Endothelial cell of umbilical vein (primary cell): ENCODE measurements around the gene FIS1. TPM values are rescaled to one million over a fixed set of nuclear protein-coding genes. Genes with fewer than 3 reads are reported as not detected.

Experiments
- BruUV-seq: library from RNA; stranded (reverse); fragments of 400-500 nt; replicated peaks from 2 replicates; lab custom pipeline; 2021; lab: Mats Ljungman, UMichigan
- CTCF ChIA-PET: fragments of 300-600, 350-600 bp; sonication (Branson Sonifier 250); formaldehyde crosslinking; loops from one replicate; lab custom pipeline; 2021; ENCODE audit warnings: antibody characterized with exemption, inconsistent platforms; lab: Charles Lee
- POLR2A ChIA-PET: fragments of 300-600, 350-600 bp; sonication (Branson Sonifier 250); formaldehyde crosslinking; loops from one replicate; lab custom pipeline; 2021; ENCODE audit warnings: antibody characterized with exemption, inconsistent platforms; lab: Charles Lee
- DNase-seq: peaks from one replicate; pipeline ENCODE4 v3.0.0-alpha.2; 2011; ENCODE audit warnings: low read depth, low spot score
- FAIRE-seq: peaks from 2 replicates; lab custom pipeline; 2011; peaks lifted over from hg19 to GRCh38; lab: Jason Lieb, UNC
- H2AFZ ChIP-seq: 2 replicates; pipeline ENCODE4 v1.6.0; 2012; ENCODE audit warnings: low read depth, low read length, control low read depth, inconsistent platforms
- H3K27ac ChIP-seq: 2 replicates; pipeline ENCODE4 v1.5.1; 2011; ENCODE audit warnings: low read depth, mild to moderate bottlenecking, control low read depth, low read length, moderate library complexity; ENCODE audit not compliant: insufficient read depth
- H3K27me3 ChIP-seq, 2 experiments: 2 replicates each; pipeline versions ENCODE4 v1.6.0 to v1.6.1; 2011; ENCODE audit warnings: low read length in 2 of 2, mixed read lengths in 1 of 2; ENCODE audit not compliant: control insufficient read depth in 2 of 2, insufficient read depth in 2 of 2
- H3K36me3 ChIP-seq, 2 experiments: 2 replicates in 1 of 2; 3 replicates in 1 of 2; pipeline ENCODE4 v1.5.1; 2011; ENCODE audit warnings: low read length in 2 of 2, mild to moderate bottlenecking in 1 of 2, moderate library complexity in 1 of 2; ENCODE audit not compliant: control insufficient read depth in 2 of 2, insufficient read depth in 2 of 2; ENCODE audit errors: extremely low read depth in 1 of 2
- H3K4me1 ChIP-seq: 3 replicates; pipeline ENCODE4 v1.5.1; 2011; ENCODE audit warnings: mild to moderate bottlenecking, low read length; ENCODE audit not compliant: control insufficient read depth, insufficient read depth; ENCODE audit errors: extremely low read depth
- H3K4me2 ChIP-seq: 2 replicates; pipeline ENCODE4 v1.6.1; 2011; ENCODE audit warnings: low read length, control low read depth, mixed read lengths; ENCODE audit not compliant: insufficient read depth
- H3K4me3 ChIP-seq, 3 experiments: fragments of 200-600 bp in 1 of 3; sonication (generic), shearing (Covaris generic) in 1 of 3; replicated peaks in 1 of 3; 2 replicates each; pipeline ENCODE4 v1.5.1; 2011 to 2016; ENCODE audit warnings: control low read depth in 3 of 3, low read length in 3 of 3, mild to moderate bottlenecking in 2 of 3, inconsistent platforms in 1 of 3, low read depth in 1 of 3, moderate library complexity in 1 of 3; ENCODE audit not compliant: insufficient read depth in 1 of 3
- H3K79me2 ChIP-seq: 2 replicates; pipeline ENCODE4 v1.6.0; 2012; ENCODE audit warnings: low read length, inconsistent platforms; ENCODE audit not compliant: control insufficient read depth, insufficient read depth
- H3K9ac ChIP-seq: replicated peaks from 2 replicates; pipeline ENCODE3; 2011; ENCODE audit warnings: low read length, control low read depth; ENCODE audit not compliant: insufficient read depth; ENCODE audit errors: extremely low read depth
- H3K9me1 ChIP-seq: replicated peaks from 3 replicates; pipeline ENCODE4 v1.6.0; 2011; ENCODE audit warnings: mild to moderate bottlenecking, low read length; ENCODE audit not compliant: control insufficient read depth, insufficient read depth; ENCODE audit errors: extremely low read depth
- H3K9me3 ChIP-seq: replicated peaks from 2 replicates; pipeline ENCODE4 v1.5.1; 2012; ENCODE audit warnings: low read length, inconsistent platforms; ENCODE audit not compliant: control insufficient read depth, insufficient read depth
- H4K20me1 ChIP-seq: replicated peaks from 2 replicates; pipeline ENCODE3; 2011; ENCODE audit warnings: mild to moderate bottlenecking, low read length; ENCODE audit not compliant: control insufficient read depth, insufficient read depth; ENCODE audit errors: extremely low read depth
- EZH2 ChIP-seq: IDR thresholded peaks from 2 replicates; pipeline ENCODE4 v1.6.1; 2012; ENCODE audit warnings: borderline replicate concordance, low read depth, mild to moderate bottlenecking, moderate library complexity, low read length, inconsistent platforms; ENCODE audit not compliant: severe bottlenecking
- FOS ChIP-seq: IDR thresholded peaks from 2 replicates; pipeline ENCODE4 v1.6.1; 2011; ENCODE audit warnings: mild to moderate bottlenecking, low read length, moderate library complexity, borderline replicate concordance; ENCODE audit not compliant: insufficient read depth
- GATA2 ChIP-seq: IDR thresholded peaks from 2 replicates; pipeline ENCODE4 v1.7.0; 2011; ENCODE audit warnings: low read depth, mild to moderate bottlenecking, moderate library complexity, mixed read lengths, low read length; ENCODE audit not compliant: insufficient read length, insufficient read depth
- JUN ChIP-seq: IDR thresholded peaks from 2 replicates; pipeline ENCODE4 v1.6.1; 2011; ENCODE audit warnings: borderline replicate concordance, low read depth; ENCODE audit not compliant: insufficient read length, insufficient read depth
- MYC ChIP-seq: IDR thresholded peaks from one replicate; pipeline ENCODE4 v1.6.1; 2011; ENCODE audit warnings: mild to moderate bottlenecking, low read depth, low read length
- POLR2A ChIP-seq: IDR thresholded peaks from 2 replicates; pipeline ENCODE4 v1.6.1; 2012; ENCODE audit warnings: low read depth, mild to moderate bottlenecking, control low read depth, low read length
- POLR2AphosphoS5 ChIP-seq: IDR thresholded peaks from 2 replicates; pipeline ENCODE4 v1.6.1; 2012; ENCODE audit warnings: low read depth, mild to moderate bottlenecking, control low read depth, low read length, moderate library complexity; ENCODE audit not compliant: insufficient read depth
- dilution Hi-C: fragments of 300-500 bp; cut with MboI; formaldehyde crosslinking; loops from one replicate; pipeline ENCODE4 v1.15.0; 2019; ENCODE audit warnings: low sequenced_read_pairs; ENCODE audit not compliant: extremely low pct_ligation_motif_present
- intact Hi-C: fragments of 100-400 bp; cut with micrococcal nuclease; formaldehyde crosslinking; loops from one replicate; pipeline ENCODE4 v1.10.0; 2022
- polyA plus RNA-seq, 4 experiments: library from polyadenylated mRNA; depleted of rRNA in 3 of 4; stranded (reverse) in 3 of 4; unstranded in 1 of 4; fragments of >200 nt; gene quantifications; 2 replicates each; pipeline versions ENCODE4 v1.2.1 to v1.2.3, GENCODE V29; 2011 to 2012; ENCODE audit warnings: missing spikeins in 1 of 4
- total RNA-seq: library from RNA; stranded (reverse); gene quantifications from 2 replicates; pipeline ENCODE4 v1.2.3, GENCODE V29; 2021
- TF ChIP-seq, protein P1 (sequence below), 2 donors: IDR thresholded peaks; 1 replicate in 1 of 2; 2 replicates in 1 of 2; pipeline ENCODE4 v1.5.1; 2011; ENCODE audit warnings: low read length in 2 of 2, mild to moderate bottlenecking in 2 of 2, moderate library complexity in 2 of 2, control low read depth in 1 of 2, inconsistent platforms in 1 of 2, low read depth in 1 of 2; ENCODE audit not compliant: insufficient read depth in 1 of 2; ENCODE audit errors: extremely low read depth in 1 of 2
- TF ChIP-seq, protein P2 (sequence below): IDR thresholded peaks from 2 replicates; pipeline ENCODE4 v1.6.1; 2011; ENCODE audit not compliant: insufficient read depth, insufficient read length

Gene FIS1
- total and polyA plus RNA-seq, 2 donors (not counting 3 experiments of a cell fraction or from before 2014, with no cell fraction given): 132 to 330 TPM

DNA sequence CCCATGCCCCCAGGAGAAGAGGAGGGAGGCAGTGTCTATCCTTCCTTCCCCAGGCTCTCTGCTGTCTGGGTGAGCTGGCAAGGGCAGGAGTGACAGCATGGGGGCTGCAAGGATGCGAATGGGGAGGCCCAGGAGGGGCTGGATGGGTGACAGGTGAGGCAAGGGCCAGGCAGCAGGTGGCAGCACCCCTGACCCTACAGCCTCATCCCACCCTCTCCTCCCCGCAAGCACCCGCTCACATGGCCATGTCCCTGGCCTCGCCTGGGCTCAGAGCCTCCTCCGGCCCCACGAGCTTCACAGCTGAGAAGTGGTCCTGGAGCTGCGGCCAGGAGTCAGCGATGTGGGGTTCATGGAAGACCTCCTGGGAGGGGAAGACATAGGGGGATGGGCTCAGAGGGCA, 32.9 kb downstream of the FIS1 start:
- Histone ChIP-seq H3K27me3 (no peaks in the 10 kb centered on the region), H3K4me1 (peaks cover 6% of the 10 kb centered on the region), H3K4me2 (no peak overlapping the region), H3K27ac (no peak overlapping the region), H3K79me2 (peaks cover 21% of the 10 kb centered on the region), H3K4me3 (no peak overlapping the region), H3K9ac (no peak overlapping the region), H3K9me1 (no peaks in the 10 kb centered on the region), H2AFZ (no peak overlapping the region), H3K36me3 (peaks cover 14 to 38% of the 10 kb centered on the region in 2 experiments), H4K20me1 (no peaks in the 10 kb centered on the region), H3K9me3 (no peaks in the 10 kb centered on the region)
- CTCF ChIA-PET: no interaction called here
- no peak for FAIRE-seq
- dilution Hi-C loops (no loop called here), intact Hi-C loops (no loop called here)
- TF ChIP-seq POLR2A (no peak), POLR2AphosphoS5 (no peak), FOS (no peak), EZH2 (no peak), MYC (no peak), JUN (no peak), GATA2 (no peak)
- TF ChIP-seq, protein P1, sequence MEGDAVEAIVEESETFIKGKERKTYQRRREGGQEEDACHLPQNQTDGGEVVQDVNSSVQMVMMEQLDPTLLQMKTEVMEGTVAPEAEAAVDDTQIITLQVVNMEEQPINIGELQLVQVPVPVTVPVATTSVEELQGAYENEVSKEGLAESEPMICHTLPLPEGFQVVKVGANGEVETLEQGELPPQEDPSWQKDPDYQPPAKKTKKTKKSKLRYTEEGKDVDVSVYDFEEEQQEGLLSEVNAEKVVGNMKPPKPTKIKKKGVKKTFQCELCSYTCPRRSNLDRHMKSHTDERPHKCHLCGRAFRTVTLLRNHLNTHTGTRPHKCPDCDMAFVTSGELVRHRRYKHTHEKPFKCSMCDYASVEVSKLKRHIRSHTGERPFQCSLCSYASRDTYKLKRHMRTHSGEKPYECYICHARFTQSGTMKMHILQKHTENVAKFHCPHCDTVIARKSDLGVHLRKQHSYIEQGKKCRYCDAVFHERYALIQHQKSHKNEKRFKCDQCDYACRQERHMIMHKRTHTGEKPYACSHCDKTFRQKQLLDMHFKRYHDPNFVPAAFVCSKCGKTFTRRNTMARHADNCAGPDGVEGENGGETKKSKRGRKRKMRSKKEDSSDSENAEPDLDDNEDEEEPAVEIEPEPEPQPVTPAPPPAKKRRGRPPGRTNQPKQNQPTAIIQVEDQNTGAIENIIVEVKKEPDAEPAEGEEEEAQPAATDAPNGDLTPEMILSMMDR (IDR thresholded peaks at IDR 0.05; ENCODE audit: extremely low read depth in 1 of 2, insufficient read depth in 1 of 2, low read depth in 1 of 2, low read length in 2 of 2): no peak
- TF ChIP-seq, protein P2, sequence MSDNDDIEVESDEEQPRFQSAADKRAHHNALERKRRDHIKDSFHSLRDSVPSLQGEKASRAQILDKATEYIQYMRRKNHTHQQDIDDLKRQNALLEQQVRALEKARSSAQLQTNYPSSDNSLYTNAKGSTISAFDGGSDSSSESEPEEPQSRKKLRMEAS: no peak
- DNase-seq: no peak
- POLR2A ChIA-PET: no interaction called here
- BruUV-seq: no TSS peak
